OCI-LY7 (cell line): ENCODE data around the gene EXOC4.

Experiments
- EZH2phosphoT487 ChIP-seq: fragments of 200-600 bp; sonication (generic); IDR thresholded peaks from 2 replicates; pipeline ENCODE4 v1.6.1; 2018; ENCODE audit warnings: low read depth, borderline replicate concordance, mild to moderate bottlenecking, mixed run types, antibody characterized with exemption, low read length, moderate library complexity, mixed read lengths
- TF ChIP-seq, protein P1 (sequence below): fragments of 200-600 bp; sonication (generic); conservative IDR thresholded peaks from 2 replicates; pipeline ENCODE4 v1.5.1; 2014; ENCODE audit warnings: mild to moderate bottlenecking, antibody characterized with exemption, low read length, moderate library complexity, mixed read lengths

DNA sequence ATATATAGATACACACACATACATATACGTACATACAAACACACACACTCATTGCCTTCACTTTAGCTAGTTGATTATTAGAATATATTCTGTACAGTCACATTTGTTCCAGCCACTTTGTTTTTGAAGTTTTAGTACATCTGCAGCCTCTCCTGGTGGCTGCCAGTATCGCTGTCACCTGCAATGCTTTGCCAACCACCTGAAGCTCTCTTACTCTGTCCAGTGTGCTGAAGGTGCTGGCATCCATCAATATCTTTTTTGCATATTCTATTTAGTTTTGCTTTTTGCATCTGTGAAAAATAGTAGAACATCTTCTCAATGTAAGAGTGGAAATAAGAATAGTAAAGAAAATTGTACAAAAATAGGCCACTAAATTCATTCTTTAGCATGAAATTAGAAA lies 388.6 kb downstream of the EXOC4 start:
- TF ChIP-seq, protein P1, sequence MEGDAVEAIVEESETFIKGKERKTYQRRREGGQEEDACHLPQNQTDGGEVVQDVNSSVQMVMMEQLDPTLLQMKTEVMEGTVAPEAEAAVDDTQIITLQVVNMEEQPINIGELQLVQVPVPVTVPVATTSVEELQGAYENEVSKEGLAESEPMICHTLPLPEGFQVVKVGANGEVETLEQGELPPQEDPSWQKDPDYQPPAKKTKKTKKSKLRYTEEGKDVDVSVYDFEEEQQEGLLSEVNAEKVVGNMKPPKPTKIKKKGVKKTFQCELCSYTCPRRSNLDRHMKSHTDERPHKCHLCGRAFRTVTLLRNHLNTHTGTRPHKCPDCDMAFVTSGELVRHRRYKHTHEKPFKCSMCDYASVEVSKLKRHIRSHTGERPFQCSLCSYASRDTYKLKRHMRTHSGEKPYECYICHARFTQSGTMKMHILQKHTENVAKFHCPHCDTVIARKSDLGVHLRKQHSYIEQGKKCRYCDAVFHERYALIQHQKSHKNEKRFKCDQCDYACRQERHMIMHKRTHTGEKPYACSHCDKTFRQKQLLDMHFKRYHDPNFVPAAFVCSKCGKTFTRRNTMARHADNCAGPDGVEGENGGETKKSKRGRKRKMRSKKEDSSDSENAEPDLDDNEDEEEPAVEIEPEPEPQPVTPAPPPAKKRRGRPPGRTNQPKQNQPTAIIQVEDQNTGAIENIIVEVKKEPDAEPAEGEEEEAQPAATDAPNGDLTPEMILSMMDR = no peak
- TF ChIP-seq EZH2phosphoT487 = no peak
